Activated naive CD8-positive, alpha-beta T cell treated with anti-CD3 and anti-CD28 coated beads, Interleukin-2, amount 50 U/mL, for 16 hours (primary cell): ENCODE measurements around the gene CATSPER3.

ENCODE experiments used
- DNase-seq: peaks from one replicate; pipeline ENCODE4 v3.0.0-alpha.2; 2020; ENCODE audit warnings: low read depth, low spot score

CATSPER3 gene

GRCh38 chr5:135041145-135041587 lies 73.5 kb downstream of the CATSPER3 start:
- no peak for DNase-seq

DNA sequence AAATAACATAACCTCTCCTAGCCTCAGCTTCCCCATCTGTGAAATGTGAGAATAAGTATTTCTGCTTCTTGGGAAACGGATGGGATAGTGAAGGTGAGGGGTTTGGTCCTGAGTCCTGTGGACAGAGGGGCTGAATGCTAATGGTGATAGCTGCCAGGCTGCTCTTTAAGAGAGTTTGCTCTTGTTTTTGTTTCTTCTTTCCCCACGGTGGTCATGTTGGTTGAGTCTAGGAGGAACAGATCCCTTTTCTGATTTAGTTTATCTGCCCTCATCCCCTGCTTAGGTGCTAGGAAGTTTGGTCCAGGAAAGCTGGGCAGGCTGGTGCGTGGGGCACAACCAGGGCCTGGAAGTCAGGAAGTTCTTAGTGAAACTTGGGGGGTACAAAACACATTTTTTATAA lies 74.0 kb downstream of the CATSPER3 start:
- no peak for DNase-seq

DNA sequence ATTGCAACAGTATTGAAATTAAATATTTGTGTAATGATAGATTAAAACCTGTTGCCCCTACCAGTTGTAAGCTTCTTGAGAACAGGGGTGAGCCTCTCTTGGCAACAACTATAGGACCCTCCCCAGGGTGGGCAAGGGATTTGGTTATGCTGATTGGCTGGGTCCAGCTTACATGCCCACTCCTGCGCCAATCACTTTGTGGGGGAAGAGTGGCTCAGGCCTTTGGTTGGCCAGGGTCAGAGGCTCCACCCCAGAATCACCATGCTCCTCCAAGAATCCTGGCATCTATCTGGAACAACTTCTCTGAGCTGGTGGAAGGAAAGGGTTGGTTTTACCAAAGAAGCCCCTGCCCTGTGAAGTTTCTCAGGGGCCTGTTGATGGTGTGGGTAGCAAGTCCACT lies 74.9 kb downstream of the CATSPER3 start:
- DNase-seq = no peak

DNA sequence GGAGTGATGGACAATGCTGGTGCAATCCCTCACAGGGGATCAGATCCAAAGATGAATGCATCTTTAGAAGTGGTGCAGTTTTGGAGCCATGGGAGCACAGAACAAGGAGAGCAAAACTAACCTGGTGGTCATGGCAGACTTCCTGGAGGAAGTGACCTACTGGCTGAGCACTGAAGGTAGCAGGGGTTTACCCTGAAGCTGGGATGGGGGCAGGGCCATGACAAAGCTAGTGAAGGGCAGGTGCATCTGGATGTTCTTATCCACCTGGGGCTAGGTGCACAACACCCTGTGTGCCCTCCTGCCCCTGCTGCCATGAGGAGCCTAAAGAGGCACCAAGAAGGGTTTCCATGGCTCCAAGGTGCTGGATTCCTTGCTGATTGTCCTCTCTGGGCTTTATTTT lies 77.8 kb downstream of the CATSPER3 start:
- DNase-seq = no peak

DNA sequence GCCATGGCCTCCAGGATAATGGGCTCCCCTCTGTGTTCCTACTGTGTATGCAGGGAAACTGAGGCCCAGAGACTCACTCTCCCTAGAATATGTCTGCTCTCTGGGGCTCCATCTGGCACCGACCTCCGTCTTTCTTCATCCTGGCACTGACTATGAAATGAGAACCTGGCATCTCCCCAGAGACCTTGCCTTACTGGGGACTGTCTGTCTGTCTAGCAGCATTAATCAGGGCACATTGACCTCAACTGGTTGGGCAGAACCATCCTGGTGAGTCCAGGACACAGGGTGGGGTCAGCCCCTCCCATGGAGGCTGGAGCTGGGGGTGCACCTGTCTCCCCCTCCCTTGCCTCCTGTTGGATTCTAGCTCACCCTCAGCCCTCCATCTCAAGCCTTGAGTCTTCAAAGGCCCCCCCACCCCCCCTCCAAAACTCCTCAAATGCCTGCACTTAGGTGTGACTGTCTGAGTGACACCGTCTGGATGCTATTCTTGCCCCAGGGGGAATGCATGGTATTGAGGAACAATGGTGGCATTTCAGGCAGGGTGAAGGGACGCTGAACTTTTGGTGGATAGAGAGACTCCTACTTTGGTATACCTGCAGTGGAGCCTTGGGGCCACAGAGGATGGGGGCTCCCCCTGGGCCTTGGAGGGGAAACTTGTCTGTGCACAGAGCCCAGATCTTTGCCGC lies 79.1 kb downstream of the CATSPER3 start:
- DNase-seq = no peak

DNA sequence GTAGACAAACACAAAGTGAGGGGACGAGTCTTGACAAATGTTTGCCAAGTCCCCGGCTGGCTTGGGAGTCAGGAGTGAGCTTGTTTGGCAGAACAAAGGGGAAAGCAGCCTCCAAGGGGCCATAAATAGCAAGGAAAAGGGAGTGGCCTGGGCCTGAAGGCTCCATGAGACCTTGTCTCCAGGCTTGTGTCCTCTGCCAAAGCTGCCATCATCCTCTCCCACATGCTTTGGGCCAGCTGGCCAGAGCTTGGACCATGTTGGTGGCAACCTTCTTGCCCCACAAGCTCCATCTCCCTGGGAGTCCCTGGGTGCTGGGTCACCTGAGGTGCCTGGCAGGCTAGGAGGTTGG lies 79.6 kb downstream of the CATSPER3 start:
- no peak for DNase-seq

- DNase-seq = no peak
Measured at GRCh38 chr5:135048286-135048685, 80.6 kb downstream of the CATSPER3 start.

- DNase-seq = no peak
Measured at GRCh38 chr5:135048930-135049329, 81.2 kb downstream of the CATSPER3 start.

GRCh38 chr5:135050244-135050767 lies 82.6 kb downstream of the CATSPER3 start:
- DNase-seq = no peak

DNA sequence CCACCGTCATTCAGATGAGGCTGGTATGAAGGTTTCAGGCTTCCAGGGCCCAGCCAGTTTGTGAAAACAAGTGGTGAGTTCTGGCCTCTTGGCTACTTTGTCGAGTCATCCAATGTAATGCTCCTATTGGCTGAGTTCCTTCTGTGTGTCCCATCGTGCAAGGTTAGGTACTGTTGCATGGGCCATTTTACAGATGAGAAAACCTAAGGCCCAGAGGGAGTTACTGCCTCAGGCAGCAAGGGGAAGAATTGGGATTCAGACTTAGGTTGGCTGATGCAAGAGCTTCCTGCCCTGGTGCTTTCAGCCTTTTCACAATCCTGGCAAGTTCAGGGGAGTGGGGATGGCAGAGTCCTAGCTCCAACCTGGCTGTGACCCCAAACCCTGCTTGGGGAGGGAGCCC lies 83.7 kb downstream of the CATSPER3 start:
- no peak for DNase-seq

DNA sequence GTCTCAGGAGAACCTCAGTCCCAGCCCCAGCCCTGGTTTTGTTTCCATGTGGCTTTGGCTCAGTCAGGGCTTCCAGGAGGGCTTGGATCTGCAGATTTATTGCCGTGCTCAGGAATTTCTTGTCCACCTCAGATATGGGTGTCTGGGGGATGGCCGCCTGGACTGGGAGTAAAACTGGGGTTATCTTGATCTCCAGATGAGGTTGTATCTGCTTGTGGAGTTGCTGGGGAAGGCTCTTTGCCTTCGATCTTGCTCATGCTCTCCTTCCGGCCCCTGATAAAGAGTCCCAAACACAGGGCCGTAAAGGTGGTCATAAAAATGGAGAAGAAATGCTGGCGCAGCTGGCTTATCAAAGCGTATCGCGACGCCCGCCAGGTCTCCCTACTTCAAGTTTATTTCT lies 84.2 kb downstream of the CATSPER3 start:
- DNase-seq = no peak

- DNase-seq = no peak
Measured at GRCh38 chr5:135052511-135053145, 84.9 kb downstream of the CATSPER3 start.

DNA sequence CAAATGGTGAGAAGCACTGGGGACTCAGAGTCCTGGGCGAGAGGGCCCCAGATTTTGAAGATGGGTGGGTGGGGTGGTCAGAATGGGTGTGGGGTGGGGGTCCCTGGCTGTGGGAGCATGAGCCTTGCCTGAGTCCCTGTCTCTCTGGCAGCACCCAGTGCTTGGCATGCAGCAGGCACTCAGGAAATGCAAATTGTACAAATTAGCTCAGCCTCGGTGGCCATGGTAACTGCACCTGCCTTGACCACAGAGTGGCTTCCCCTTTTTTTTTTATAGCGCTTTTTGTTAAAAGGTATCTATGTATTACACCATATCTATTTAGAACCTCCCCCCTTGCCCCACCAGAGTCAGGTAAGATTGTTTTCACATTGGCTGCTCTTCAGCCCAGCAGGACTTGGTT lies 85.6 kb downstream of the CATSPER3 start:
- DNase-seq = no peak

DNA sequence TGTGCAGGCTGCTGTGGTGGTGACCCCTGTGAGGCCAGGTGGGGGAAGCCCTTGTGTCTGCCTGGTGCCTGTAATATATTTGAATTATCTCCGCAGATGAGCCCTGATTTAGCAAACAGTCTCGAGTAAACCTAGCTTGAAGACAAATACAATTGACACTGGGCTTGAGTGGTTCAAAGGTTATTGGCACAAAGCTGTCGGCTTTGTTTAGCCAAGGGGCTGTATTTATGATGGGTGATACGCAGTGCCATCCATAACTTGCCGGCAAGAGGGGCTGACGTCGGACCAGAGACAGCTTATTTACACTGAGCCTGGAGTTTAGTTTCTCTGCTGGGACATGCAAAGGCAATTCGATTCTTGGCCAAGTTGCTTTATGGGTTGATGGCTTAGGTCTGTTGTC lies 86.3 kb downstream of the CATSPER3 start:
- no peak for DNase-seq

DNA sequence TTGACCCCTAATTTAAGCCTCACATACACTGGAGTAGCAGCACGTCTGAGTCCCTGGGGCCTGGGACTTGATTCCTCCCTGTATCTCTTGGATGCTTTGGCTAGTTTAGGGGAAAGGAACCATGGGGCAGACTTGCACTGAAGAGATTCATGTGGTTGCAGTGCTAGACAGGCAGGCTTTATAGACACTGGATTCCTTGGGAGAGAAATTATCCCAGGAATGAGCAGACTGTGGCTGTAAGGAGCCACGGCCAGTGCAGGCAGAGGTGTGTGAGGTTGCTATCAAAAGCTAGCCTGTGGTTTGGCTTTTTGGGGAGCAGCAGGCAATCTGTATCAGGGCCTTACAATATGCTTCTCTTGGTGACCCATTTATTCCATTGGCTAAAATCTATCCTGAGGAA lies 86.8 kb downstream of the CATSPER3 start:
- DNase-seq = no peak

GRCh38 chr5:135055396-135055795 lies 87.7 kb downstream of the CATSPER3 start:
- no peak for DNase-seq

- DNase-seq = no peak
Measured at GRCh38 chr5:135056316-135057030, 88.8 kb downstream of the CATSPER3 start.

- no peak for DNase-seq
Measured at GRCh38 chr5:135057233-135057632, 89.5 kb downstream of the CATSPER3 start.

DNA sequence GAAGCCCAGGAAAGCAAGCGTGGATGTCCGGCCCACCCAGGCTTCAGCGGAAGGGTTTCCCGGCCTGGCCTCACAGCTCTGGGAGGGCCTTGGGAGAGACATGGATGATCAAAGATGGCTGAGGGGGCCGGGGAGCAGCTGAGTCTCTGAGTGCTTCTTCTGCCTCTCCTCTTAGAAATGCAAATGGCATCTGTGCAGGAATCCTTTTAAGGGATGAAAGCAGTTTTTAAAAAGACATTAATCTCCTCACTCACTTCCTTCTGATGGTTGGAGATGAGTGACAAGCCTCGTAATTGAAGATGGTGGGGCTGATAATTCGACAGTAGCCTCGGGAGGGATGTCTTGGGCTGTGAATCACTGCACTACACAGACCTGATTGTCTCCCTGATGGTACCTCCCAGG lies 90.6 kb downstream of the CATSPER3 start:
- no peak for DNase-seq

- no peak for DNase-seq
Measured at GRCh38 chr5:135059000-135059923, 91.6 kb downstream of the CATSPER3 start.

DNA sequence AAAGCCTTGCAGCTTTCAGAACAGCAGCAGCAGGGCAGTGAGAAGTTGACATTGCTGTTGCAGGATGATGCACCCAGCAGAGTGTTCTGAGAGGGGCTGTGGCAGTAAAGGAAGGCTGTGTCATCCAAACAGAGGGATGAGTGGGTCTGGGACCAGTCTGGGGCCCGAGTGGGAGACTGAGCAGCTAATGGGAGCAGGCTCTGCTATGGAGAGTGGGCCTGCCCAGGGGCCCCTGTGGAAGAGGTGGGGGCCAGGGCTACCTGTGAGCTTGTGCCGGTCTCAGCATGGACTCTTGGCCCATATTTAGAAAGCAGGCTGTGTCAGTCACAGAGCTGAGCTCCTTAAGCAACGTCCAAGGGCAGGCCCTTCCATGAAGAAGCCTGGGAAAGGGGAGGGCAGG lies 92.3 kb downstream of the CATSPER3 start:
- DNase-seq = no peak

DNA sequence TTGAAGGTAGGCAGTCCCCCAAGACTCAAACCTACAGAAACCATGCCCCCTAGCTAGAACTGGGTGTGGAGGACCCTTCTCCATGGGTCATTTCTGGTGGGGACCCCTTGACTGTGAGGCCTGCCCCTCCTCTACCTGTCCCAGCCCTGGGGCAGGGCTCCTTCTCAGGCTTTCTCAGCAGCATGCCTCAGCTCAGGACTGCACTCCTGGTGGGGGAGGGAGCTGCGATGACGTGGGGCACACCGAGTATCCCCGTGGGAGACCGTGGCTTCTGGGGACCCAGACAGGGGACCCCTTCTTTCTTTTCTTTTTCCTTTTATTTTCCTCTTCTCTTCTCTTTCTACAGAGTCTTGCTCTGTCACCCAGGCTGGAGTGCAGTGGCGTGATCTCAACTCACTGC lies 93.3 kb downstream of the CATSPER3 start:
- DNase-seq = no peak
